ENCODE results near the gene IRF2. TPM values are rescaled to one million over a fixed set of nuclear protein-coding genes. Genes with fewer than 3 reads are reported as not detected.

Gene IRF2
- total RNA-seq, 1 donor from 2014 or later, result 21.8 TPM

DNA sequence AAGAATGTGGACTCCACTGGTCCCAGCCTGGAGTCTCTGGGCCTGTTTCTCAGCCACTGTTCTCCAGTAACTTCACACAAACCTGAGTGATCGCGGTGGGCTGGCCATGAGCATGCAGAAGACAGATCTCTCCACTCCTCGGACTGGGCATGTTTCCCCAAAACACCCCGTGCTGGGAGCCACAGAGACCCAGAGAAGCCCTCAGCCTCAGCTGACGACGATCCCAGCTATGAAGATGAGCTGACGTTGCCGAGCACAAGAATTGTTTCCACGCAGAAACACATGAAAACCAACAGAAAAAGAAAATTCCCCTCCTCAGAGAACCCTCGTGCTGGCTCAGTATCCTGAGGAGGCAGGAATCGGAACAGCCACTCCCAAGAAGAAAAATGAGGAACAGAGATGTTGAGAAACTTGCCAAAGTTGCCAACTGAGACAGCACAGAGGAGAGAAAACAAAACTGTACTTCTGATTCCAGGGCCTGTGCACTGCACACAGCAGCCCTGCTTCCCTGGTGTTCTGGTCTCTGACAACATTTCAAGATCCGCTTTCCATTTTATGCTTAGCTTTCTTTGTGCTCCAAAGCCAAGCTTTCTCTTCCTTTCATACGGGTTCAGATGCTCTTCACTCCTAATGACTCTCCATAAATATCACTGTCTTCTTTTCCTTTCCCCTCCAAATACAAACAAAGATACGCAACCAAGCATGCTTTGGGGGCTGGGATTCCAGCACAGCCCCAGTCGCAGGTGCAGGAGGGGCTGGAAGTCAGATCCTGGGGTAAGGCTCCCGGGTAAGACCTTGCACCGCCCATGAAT, 81.4 kb downstream of the IRF2 start:
- peaks cover 6% of the 10 kb centered on the region for H3K4me1 Mint-ChIP-seq (ENCODE audit: unreplicated experiment)
- H3K36me3 Mint-ChIP-seq (ENCODE audit: unreplicated experiment), result peaks cover 77% of the 10 kb centered on the region
- no peaks in the 10 kb centered on the region for H3K27me3 Mint-ChIP-seq (ENCODE audit: unreplicated experiment)
- no peak overlapping the region for H3K4me3 Mint-ChIP-seq (ENCODE audit: unreplicated experiment)
- H3K27ac Mint-ChIP-seq (ENCODE audit: unreplicated experiment), result no peak overlapping the region
- no peaks in the 10 kb centered on the region for H3K9me3 Mint-ChIP-seq (ENCODE audit: unreplicated experiment)
- no peak for DNase-seq (ENCODE audit: extremely low spot score, unreplicated experiment)
- no peak for TF ChIP-seq CTCF (IDR thresholded peaks at IDR 0.05)

DNA sequence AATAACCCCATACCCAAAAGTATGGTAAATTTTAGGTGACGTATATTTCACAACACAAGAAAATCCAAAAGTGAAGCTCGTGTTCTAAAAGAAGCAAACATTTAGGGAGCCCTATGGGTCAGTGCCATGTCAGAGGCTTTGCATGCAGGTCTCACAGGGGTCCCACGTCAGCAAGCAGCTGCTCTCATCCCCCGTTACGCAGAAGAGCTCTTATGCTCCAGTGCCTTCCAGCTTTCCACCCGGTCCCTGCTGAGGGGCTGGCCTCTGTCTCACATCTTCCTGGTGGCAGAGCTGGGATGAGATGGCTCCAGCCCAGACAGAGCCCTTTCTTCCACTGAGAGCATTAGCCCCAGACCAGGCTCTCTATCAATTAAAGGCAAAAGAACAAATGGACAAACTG, 82.0 kb downstream of the IRF2 start:
- Mint-ChIP-seq H3K9me3 (ENCODE audit: unreplicated experiment) (no peaks in the 10 kb centered on the region), H3K4me1 (ENCODE audit: unreplicated experiment) (peaks cover 2% of the 10 kb centered on the region), H3K36me3 (ENCODE audit: unreplicated experiment) (peaks cover 75% of the 10 kb centered on the region), H3K27ac (ENCODE audit: unreplicated experiment) (no peak overlapping the region), H3K4me3 (ENCODE audit: unreplicated experiment) (no peak overlapping the region), H3K27me3 (ENCODE audit: unreplicated experiment) (no peaks in the 10 kb centered on the region)
- no peak for DNase-seq (ENCODE audit: extremely low spot score, unreplicated experiment)
- no peak for TF ChIP-seq CTCF (IDR thresholded peaks at IDR 0.05)

DNA sequence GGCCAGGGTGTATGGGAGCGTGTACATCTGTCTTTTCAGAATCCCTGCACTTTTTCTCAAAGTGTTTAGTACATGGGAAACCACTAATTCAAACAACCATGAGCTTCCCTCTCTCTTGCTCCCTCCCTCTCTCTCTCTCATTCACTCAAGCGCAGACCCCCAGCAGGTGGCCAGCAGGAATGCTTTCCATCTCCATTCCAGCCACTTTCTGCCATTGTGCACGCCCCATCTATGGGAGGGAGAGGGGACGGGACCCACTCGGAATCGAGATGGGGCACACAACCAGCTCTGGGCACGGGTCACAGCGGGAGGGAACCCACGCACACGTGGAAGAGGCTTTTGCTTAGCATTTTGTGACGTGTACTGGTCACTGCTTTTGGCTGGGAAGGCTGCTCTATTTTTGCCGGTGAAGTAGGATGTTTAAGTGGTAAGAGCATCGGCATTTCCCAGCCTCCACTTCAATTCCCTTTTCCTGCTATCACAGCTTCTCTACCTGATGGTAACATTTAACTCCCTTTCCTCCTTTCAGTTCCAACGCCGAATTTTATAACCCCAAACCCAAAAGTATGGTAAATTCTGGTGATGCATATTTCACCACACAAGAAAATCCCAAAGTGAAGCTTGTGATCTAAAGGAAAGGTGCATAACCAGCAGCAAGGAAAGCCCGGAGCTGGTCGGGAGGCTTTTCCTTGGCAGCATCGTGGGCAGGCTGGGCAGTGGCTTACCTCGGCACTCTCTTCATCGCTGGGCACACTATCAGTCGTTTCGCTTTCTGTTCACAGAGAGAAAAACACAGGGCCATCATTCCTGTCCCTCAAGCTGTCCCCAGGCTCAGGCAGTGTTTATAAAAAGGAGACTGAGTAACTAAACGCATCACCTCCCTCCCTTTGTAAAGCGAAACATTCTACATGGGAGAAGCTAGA, 84.1 kb downstream of the IRF2 start:
- TF ChIP-seq CTCF (IDR thresholded peaks at IDR 0.05), result no peak
- no peak overlapping the region for H3K27ac Mint-ChIP-seq (ENCODE audit: unreplicated experiment)
- DNase-seq (ENCODE audit: extremely low spot score, unreplicated experiment), result no peak
- no peaks in the 10 kb centered on the region for H3K27me3 Mint-ChIP-seq (ENCODE audit: unreplicated experiment)
- H3K4me3 Mint-ChIP-seq (ENCODE audit: unreplicated experiment), result no peak overlapping the region
- H3K9me3 Mint-ChIP-seq (ENCODE audit: unreplicated experiment), result no peaks in the 10 kb centered on the region
- H3K4me1 Mint-ChIP-seq (ENCODE audit: unreplicated experiment), result peaks cover 8% of the 10 kb centered on the region
- peaks cover 72% of the 10 kb centered on the region for H3K36me3 Mint-ChIP-seq (ENCODE audit: unreplicated experiment)

GRCh38 chr4:184388106-184388505, 86.2 kb downstream of the IRF2 start:
- Mint-ChIP-seq H3K4me3 (ENCODE audit: unreplicated experiment) (no peak overlapping the region), H3K9me3 (ENCODE audit: unreplicated experiment) (no peaks in the 10 kb centered on the region), H3K27me3 (ENCODE audit: unreplicated experiment) (no peaks in the 10 kb centered on the region), H3K27ac (ENCODE audit: unreplicated experiment) (no peak overlapping the region), H3K36me3 (ENCODE audit: unreplicated experiment) (peaks cover 54% of the 10 kb centered on the region), H3K4me1 (ENCODE audit: unreplicated experiment) (peaks cover 29% of the 10 kb centered on the region)
- TF ChIP-seq CTCF (IDR thresholded peaks at IDR 0.05), result no peak
- DNase-seq (ENCODE audit: extremely low spot score, unreplicated experiment), result no peak

DNA sequence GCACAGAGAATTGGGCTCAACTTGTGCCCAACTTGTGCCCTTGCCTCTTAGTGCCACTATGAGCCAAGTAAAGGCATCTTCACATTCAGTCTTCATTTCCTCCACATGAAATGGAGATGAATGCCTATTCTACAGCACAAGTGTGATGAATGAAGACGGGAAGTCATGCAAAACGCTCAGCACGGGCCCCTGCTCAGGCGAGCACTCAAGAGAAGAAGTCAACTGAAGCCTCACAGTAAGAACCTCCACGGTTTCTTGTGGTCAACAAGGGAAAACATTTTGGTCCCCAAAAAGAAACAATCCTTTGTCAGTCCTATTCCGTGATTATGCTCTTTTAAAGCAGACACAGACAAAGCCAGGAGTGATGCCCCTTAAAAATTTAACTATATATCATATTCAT, 87.0 kb downstream of the IRF2 start:
- TF ChIP-seq CTCF (IDR thresholded peaks at IDR 0.05), result no peak
- no peaks in the 10 kb centered on the region for H3K27me3 Mint-ChIP-seq (ENCODE audit: unreplicated experiment)
- H3K27ac Mint-ChIP-seq (ENCODE audit: unreplicated experiment), result no peak overlapping the region
- H3K9me3 Mint-ChIP-seq (ENCODE audit: unreplicated experiment), result no peaks in the 10 kb centered on the region
- DNase-seq (ENCODE audit: extremely low spot score, unreplicated experiment), result no peak
- peaks cover 47% of the 10 kb centered on the region for H3K36me3 Mint-ChIP-seq (ENCODE audit: unreplicated experiment)
- H3K4me1 Mint-ChIP-seq (ENCODE audit: unreplicated experiment), result peaks cover 37% of the 10 kb centered on the region
- no peak overlapping the region for H3K4me3 Mint-ChIP-seq (ENCODE audit: unreplicated experiment)

Measured in osteocyte (in vitro differentiated cells).